Bronchial epithelial cell (primary cell): ENCODE results near the gene SNX27. TPM values are rescaled to one million over a fixed set of nuclear protein-coding genes. Genes with fewer than 3 reads are reported as not detected.
A peak's percentile ranks its signal among the peaks of the same experiment; 100 is the strongest.

Source experiments
- DNase-seq: peaks from one replicate; pipeline ENCODE4 v3.0.0-alpha.2; 2010; ENCODE audit warnings: low read depth
- FAIRE-seq: peaks from 2 replicates; lab custom pipeline; 2011; peaks lifted over from hg19 to GRCh38; lab: Jason Lieb, UNC
- H3K27me3 ChIP-seq: 2 replicates; pipeline ENCODE4 v1.5.1; 2011; ENCODE audit warnings: low read length; ENCODE audit not compliant: control insufficient read depth, insufficient read depth
- H3K36me3 ChIP-seq: 2 replicates; pipeline ENCODE4 v1.5.1; 2011; ENCODE audit warnings: low read length; ENCODE audit not compliant: control insufficient read depth, insufficient read depth
- H3K4me3 ChIP-seq: 2 replicates; pipeline ENCODE4 v1.5.1; 2011; ENCODE audit warnings: mild to moderate bottlenecking, low read depth, low read length, control low read depth
- total RNA-seq: library from RNA; depleted of rRNA; stranded (reverse); fragments of >200 nt; gene quantifications from 2 replicates; pipeline ENCODE4 v1.2.1, GENCODE V29; 2014
- TF ChIP-seq, protein P1 (sequence below): IDR thresholded peaks from 2 replicates; pipeline ENCODE4 v1.5.1; 2011; ENCODE audit warnings: mild to moderate bottlenecking, moderate library complexity, low read length, control low read depth, inconsistent platforms; ENCODE audit not compliant: insufficient read depth, severe bottlenecking

Gene SNX27
- total RNA-seq, 1 donor from 2014 or later: 20.0 TPM

- DNase-seq (peak; percentile 97), FAIRE-seq (no peak)
Observed at GRCh38 chr1:151606384-151606783, 5.5 kb upstream of the SNX27 start.

DNA sequence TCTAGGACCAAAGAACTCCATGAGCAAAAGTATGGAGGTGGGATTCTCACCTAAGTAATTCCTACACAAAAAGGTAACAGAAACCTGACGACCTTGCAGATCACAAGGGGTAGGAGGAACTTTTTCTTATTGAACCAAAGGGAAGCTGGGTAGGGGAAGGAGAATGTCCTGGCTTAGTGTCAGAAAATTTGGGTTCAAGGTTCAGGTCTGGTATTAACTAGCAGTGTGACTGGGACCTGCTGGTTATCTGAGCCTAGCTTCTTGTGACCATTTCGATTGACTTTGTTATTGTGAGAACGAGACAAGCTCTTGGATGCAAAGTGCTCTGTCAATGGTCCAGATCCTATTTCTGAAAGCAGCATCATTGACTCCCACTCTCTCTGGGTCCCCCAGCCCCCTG, 5.0 kb upstream of the SNX27 start:
- TF ChIP-seq, protein P1, sequence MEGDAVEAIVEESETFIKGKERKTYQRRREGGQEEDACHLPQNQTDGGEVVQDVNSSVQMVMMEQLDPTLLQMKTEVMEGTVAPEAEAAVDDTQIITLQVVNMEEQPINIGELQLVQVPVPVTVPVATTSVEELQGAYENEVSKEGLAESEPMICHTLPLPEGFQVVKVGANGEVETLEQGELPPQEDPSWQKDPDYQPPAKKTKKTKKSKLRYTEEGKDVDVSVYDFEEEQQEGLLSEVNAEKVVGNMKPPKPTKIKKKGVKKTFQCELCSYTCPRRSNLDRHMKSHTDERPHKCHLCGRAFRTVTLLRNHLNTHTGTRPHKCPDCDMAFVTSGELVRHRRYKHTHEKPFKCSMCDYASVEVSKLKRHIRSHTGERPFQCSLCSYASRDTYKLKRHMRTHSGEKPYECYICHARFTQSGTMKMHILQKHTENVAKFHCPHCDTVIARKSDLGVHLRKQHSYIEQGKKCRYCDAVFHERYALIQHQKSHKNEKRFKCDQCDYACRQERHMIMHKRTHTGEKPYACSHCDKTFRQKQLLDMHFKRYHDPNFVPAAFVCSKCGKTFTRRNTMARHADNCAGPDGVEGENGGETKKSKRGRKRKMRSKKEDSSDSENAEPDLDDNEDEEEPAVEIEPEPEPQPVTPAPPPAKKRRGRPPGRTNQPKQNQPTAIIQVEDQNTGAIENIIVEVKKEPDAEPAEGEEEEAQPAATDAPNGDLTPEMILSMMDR: no peak
- no peak for FAIRE-seq
- Histone ChIP-seq H3K4me3 (no peak overlapping the region), H3K27me3 (no peaks in the 10 kb centered on the region), H3K36me3 (no peaks in the 10 kb centered on the region)
- DNase-seq: no peak

More at GRCh38 chr1:151606384-151606783, 5.5 kb upstream of the SNX27 start:
- no peaks in the 10 kb centered on the region for H3K27me3 ChIP-seq
- TF ChIP-seq, protein P1: no peak
- no peaks in the 10 kb centered on the region for H3K36me3 ChIP-seq
- H3K4me3 ChIP-seq: no peak overlapping the region

DNA sequence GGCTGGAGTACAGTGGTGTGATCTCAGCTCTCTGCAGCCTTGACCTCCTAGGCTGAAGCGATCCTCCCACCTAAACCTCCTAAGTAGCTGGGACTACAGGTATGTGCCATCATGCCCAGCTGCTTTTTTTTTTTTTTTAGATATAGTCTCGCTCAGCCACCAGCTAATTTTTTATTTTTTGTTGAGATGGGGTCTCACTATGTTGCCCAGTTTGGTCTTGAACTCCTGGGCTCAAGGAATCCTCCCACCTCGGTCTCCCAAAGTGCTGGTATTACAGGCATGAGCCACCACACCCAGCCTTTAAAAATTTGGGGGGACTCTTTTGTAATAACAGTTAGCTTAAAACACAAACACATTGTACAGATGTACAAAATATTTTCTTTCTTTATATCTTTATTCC, 1.7 kb upstream of the SNX27 start:
- Histone ChIP-seq H3K4me3 (no peak overlapping the region), H3K36me3 (no peaks in the 10 kb centered on the region), H3K27me3 (no peaks in the 10 kb centered on the region)
- DNase-seq: no peak
- TF ChIP-seq, protein P1: no peak
- FAIRE-seq: no peak

DNA sequence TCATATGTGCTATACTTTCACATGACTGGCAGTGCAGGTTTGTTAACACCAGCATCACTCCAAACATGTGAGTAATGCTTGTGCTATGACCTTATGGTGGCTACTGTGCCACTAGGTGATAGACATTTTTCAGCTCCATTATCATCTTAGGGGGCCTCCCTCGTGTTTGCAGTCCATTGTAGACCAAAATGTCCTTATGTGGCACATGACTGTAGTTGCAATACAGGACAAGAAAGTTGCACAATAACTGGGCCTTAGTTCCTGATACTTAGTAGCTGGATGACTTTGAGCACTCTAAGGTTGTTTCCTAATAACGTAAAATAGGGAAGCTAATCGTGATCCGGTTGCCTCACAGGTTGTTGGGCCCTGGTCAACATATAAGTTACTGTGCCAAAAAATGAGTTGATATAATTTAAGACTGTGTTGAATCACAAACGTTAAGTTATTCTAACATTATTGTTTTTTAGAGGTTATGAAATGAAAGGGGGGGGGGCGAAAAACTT, 511 bp upstream of the SNX27 start:
- no peaks in the 10 kb centered on the region for H3K27me3 ChIP-seq
- no peaks in the 10 kb centered on the region for H3K36me3 ChIP-seq
- FAIRE-seq: no peak
- TF ChIP-seq, protein P1: no peak
- peak; percentile 77 for DNase-seq
- peak overlapping the region; percentile 96 for H3K4me3 ChIP-seq

- Histone ChIP-seq H3K36me3 (no peaks in the 10 kb centered on the region), H3K4me3 (peak overlapping the region; percentile 96), H3K27me3 (no peaks in the 10 kb centered on the region)
- FAIRE-seq (no peak), DNase-seq (no peak)
- TF ChIP-seq, protein P1: no peak
Observed at GRCh38 chr1:151612501-151613281, 841 bp downstream of the SNX27 start.

- H3K27me3 ChIP-seq: no peaks in the 10 kb centered on the region
- FAIRE-seq (no peak), DNase-seq (no peak)
- peak overlapping the region; percentile 96 for H3K4me3 ChIP-seq
- TF ChIP-seq, protein P1: no peak
- H3K36me3 ChIP-seq: no peaks in the 10 kb centered on the region
Observed at GRCh38 chr1:151613282-151613780, 1.5 kb downstream of the SNX27 start.
